ENCODE results near the gene PTDSS2.

PTDSS2 gene

DNA sequence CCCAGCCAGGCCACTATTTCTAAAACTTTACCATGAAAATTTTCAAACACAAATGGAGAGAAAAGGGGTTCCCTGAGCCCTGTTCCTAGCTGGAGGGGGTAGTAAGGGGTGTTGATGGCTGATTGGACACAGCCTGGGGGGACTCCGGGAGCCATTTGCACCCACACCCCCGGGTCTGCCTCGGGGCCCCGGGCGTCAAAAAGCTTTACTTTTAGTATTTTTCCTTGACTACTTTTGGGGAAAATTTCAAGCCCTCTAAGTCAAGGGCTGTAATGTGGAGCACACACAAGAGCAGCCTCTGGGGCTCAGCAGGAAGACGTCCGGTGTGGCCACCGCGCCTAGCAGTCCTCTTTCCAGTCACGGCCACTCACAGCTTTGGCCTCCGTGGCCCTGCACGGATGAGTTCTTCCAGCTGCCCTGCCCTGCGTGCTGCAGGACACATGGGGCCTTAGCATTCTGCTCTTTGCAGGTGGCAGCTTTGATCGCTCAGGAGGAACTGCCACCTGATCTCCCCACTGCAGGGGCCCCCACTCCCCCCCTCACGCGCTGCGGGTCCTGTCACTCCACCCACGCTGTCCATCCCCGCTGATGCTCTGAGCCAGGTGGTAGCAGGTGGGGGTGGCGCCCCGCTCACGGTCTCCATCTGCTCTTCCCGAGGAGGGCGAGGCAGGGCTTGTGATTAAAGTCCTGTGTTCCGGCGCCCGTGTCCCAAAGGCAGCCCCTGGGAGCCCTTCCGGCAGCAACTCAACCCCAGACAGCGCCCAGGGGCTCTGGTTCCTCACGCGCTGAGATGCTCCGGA, 42.5 kb downstream of the PTDSS2 start:
- no peak for DNase-seq (ENCODE audit: low read depth)

DNA sequence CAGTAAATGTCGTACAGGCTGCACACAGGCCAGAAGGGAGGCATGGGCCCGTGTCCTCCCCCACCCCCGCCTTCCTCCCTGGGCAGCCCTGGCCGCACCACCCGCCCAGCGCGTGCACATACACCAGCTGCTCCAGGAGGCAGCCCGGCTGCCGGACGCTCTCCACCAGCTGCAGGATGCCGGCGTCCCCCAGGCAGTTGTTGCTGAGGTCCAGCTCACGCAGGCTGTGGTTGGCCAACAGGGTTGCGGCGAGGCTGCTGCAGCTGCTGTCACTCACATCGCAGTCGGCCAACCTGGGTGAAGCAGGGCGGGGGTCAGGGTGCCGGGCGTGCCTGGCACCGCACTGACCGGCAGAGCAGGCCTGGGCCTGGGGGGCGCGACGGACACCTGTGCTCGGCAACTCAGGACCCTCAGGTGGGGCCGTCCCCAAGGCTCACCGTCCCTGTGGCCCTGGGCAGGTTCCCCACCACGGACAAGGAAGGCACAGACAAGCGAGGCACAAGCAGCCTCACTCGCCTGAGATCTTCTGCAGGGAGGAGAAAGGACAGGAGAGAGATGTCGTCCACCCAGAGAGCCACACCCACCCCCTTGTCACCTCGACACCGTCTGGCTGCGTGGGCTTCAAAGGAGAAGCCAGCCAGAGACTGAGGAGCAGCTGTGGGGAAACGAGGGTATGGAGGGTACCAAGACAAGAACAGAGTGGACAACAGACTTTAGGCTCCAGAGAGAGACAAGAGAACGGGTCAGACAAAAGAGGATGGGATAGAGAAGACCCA, 44.9 kb downstream of the PTDSS2 start:
- DNase-seq (ENCODE audit: low read depth), result no peak

DNA sequence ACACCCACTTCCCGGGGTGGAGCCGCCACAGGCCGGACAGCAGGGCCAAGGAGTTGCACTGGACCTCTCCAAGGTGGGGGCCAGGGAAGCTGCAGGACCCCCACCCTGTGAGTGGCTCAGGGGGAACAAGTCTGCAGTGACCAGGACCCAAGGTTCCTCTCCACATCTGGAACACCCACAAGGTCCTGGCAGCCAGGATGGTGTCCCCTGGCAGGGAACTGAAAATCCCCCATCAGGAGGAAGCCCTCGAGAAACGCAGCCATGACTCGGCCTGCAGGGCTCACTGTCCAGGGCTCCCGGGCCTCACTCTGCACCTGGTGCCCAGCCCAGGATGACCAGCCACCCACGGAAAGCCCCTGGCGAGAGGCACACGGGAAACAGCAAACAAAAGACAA, 45.5 kb downstream of the PTDSS2 start:
- no peak for DNase-seq (ENCODE audit: low read depth)

DNA sequence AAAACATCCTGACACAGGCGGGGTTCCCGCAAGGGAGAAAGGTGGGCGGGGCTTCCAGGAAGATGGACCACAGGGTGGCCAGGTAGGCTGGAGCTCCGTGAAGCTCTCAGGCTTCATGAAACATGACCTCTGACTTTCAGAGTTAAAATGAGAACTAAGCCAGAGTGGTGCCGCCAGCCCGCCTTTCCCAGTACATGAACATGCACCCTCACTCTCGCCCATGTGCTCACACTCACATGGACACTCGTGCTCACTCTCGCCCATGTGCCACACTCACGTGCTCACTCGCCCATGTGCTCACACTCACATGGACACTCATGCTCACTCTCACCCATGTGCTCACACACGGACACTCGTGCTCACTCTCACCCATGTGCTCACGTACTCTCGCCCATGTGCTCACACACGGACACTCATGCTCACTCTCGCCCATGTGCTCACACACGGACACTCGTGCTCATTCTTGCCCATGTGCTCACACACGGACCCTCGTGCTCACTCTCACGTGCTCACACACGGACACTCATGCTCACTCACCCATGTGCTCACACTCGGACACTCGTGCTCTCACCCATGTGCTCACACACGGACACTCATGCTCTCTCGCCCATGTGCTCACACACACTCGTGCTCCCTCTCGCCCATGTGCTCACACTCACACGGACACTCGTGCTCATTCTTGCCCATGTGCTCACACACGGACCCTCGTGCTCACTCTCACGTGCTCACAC, 46.9 kb downstream of the PTDSS2 start:
- DNase-seq (ENCODE audit: low read depth), result no peak

DNA sequence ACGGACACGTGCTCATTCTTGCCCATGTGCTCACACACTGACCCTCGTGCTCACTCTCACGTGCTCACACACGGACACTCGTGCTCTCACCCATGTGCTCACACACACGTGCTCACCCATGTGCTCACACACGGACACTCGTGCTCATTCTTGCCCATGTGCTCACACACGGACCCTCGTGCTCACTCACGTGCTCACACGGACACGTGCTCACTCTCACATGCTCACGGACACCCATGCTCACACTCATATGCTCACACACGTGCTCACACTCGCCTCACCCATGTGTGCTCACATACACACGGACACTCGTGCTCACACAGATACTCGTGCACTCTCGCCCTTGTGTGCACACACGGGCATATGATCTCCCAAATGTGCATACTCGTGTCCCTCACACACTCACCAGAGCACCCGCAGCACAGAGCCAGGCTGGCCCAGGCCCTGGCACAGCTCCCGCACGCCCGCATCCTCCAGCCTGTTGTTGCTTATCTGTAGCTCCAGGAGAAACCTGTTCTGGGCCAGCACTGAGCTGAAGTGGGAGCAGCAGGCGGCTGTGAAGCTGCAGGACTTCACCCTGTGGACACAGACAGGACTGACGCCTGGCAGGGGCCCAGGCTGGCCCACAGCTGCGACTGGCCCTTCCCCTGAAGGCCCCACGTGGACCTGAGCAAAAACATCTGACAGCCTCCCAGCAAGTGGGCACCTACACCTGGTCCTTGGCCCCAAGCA, 47.7 kb downstream of the PTDSS2 start:
- no peak for DNase-seq (ENCODE audit: low read depth)

DNA sequence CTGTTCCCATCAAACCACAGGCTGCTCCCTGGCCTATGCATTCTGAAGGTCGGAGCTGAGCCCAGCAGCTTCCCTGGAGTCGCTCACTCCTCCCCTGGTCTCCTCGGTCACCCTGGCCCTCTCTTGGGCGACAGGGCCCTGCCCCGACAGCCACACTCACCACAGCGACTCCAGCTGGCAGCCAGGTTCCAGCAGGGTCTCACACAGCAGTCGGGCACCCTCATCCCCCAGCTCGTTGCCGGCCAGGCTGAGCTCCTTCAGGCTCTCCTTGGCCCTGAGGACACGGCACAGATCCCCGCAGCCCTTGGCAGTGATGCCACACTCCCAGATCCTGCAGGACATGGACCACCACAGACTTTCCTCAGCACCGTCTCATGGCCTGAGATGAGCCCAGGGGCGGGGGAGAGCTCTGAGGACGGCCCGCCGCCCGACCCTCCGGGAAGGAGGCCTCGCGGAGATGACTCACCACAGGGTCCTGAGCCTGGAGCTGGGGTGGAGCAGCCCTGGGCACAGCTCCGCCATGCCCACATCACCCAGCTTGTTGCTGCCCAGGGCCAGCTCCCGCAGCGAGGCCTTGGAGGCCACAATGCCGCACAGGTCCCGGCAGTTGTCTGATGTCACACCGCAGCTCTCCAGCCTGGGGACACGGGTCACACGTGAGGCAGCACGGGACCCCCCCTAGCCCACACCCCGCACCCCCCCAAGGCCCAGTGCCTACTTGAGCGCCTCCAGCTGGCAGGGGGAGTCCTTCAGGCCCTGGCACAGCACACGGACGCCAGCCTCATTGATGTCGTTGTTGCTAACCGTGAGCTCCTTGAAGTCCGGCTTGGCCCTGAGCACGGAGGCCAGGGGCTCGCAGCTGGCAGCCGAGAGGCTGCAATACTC, 48.5 kb downstream of the PTDSS2 start:
- no peak for DNase-seq (ENCODE audit: low read depth)

DNA sequence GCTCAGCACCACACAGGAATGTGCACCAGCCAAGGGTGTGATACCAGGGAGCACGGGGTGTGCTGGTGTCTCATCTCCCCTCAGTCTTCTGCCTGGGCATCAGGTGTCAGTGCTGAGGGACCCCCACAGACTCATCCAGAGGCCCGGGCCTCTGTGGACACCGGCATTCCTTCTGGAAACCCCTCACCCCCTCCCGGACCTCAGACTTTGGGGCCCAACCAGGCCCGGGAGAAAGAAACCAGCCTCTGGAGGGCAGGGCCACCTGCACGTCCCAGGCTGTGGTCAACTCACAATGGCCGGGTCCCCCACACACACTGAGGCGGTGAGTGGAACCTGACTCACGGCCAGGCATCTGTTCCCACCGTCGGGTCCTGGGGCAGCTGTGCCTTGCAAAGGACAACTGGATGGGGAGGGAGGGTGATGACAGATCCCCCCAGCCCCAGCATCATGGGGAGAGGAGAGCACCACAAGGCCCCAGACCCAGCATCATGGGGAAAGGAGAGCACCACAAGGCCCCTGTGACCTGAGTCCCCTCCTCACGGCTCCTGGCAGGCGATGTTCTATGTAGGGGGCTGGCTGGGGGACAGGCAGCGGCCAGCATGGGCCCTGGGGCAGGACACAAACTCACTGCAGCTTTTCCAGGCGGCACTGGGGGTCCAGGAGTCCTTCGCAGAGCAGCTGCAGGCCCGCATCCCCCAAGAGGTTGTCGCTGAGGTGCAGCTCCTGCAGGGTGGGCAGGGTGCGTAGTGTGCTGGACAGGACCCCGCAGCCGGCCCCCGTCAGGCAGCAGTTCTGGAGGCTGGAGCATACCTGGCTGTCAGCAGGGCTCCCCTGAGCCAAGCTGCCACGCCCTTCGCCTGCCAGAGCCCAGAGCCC, 49.4 kb downstream of the PTDSS2 start:
- no peak for DNase-seq (ENCODE audit: low read depth)

DNA sequence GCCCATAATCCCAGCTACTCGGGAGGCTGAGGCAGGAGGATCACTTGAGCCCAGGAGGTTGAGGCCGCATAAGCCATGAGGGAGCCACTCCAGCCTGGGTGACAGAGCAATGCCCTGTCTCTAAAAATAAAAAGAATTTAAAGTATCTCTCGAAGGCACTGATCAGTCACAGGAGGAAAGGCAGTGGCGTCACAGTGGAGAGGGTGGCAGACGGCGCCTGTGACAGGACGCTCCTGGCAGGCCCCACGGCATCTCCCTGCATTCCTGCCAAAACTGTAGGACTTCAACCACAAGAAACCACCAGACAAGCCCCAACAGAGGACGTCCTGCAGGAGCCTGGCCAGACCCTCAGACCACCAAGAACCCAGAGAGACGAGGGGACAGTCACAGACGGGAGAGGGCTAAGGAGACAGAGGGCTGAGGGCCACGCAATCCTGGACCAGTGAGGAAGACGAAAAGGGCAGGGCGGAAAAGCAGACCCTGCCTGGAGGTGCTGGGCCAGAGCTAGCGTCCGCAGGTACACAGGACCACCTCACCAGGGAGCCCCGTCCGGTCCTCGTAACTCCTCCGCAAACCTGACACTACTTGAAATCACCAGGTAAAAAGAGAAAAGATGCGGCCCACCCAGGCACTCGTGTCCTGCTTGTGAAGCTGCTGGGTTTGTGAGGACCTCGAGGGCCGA, 51.1 kb downstream of the PTDSS2 start:
- no peak for DNase-seq (ENCODE audit: low read depth)

DNA sequence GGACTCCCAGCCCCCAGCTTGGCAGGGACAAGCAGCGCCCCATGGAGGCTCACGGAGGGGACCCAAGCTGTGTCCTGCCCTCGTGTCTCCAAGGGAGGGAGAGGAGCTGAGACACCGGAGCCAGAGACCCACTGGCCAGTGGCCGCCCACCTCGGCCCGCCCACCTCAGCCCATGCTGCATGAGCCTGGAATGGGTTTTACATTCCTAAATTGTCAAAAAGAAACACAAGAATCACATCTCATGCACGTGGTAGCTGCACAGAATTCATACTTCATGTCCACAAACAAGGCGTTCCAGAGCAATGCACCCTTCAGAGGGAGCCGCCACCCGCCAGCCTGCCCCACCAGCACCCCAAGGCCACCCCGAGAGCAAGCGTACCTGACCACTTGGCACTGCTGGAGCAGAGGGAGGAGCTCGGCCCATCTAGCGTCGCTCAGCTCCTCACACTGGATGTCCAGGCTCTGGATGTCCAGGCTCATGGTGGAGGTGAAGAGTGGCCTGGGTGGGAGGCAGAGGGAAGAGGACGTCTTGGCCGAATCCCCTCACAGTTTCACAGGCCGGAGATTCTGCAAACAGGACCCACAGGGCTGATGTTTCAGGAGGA, 51.7 kb downstream of the PTDSS2 start:
- no peak for DNase-seq (ENCODE audit: low read depth)

DNA sequence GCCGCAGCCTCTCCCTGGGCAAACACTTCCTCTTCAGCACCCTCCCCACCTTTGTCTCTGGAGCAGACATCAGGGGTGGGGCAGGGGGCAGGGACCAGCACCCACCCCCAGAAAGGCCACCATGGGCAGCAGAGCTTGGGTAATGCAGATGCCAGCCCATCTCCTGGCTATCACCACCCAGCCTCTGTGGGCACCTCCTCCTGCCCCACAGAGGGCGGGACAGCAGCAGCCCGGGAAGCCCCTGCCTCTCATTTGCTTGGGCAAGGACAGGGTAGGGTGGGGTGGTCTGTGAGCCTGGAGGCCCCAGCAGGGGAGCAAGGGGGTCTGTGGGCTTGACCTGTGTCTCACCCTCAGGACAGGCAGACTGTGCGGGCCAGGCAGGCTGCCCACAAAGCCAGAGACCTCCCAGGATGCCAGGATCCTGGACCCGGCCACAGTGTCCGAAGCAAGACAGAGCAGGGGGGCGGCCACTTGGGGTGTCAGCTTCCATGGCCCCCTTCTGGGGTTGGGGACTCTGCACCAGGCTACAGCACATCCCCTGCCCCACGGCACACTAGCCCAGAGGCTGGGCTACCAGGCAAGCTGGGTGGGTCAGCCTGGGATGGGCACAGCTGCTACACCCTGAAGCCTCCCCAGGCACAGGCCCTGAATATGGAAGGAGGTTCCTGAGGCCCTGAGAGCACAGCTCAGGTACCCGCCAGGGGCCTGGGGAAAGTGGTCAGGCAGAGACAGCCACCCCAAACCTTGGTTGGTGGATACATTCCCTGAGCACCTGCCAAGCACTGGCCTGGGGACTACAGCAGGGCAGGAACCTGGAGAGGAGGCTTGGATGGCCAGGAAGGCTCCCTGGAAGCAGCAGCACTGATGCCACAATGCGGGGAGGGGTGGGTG, 52.5 kb downstream of the PTDSS2 start:
- DNase-seq (ENCODE audit: low read depth), result no peak

DNA sequence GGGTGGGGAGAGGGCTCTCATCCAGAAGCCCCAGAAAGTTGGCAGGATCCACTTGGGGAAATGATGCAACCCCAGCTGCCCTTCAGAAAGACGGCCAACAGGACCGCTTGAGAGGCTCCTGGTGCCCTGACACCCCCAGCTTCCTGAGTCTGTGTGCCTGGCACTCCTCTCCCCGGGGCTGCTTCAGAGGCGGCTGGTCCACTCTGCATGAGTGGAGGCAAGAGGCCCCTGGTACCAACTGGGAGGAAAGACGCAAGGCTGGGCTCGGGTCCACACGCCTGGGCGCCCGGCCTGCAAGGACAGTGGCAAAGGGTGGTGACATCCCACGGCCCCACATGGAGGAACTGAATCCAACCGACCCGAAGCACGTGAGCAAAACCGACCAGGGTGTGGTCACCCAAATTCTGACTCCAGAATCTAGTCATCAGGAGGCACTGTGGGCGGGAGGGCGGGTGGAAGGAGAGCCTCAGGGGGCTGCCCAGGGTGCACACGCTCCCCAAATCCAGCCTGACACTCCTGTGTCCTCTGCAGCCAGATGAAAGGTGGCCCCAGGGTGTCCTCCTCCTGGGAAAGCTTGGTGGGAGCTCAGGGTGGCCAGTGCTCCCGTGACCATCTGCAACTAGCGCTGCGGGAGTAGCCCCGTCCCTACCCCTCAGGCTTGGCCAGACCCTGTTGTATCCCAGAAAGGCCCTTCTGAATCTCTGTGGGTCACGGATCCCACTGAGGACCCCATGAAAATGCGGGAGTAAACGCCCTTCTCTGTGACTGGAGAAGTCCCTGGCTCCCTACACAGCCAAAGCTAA, 53.3 kb downstream of the PTDSS2 start:
- no peak for DNase-seq (ENCODE audit: low read depth)

DNA sequence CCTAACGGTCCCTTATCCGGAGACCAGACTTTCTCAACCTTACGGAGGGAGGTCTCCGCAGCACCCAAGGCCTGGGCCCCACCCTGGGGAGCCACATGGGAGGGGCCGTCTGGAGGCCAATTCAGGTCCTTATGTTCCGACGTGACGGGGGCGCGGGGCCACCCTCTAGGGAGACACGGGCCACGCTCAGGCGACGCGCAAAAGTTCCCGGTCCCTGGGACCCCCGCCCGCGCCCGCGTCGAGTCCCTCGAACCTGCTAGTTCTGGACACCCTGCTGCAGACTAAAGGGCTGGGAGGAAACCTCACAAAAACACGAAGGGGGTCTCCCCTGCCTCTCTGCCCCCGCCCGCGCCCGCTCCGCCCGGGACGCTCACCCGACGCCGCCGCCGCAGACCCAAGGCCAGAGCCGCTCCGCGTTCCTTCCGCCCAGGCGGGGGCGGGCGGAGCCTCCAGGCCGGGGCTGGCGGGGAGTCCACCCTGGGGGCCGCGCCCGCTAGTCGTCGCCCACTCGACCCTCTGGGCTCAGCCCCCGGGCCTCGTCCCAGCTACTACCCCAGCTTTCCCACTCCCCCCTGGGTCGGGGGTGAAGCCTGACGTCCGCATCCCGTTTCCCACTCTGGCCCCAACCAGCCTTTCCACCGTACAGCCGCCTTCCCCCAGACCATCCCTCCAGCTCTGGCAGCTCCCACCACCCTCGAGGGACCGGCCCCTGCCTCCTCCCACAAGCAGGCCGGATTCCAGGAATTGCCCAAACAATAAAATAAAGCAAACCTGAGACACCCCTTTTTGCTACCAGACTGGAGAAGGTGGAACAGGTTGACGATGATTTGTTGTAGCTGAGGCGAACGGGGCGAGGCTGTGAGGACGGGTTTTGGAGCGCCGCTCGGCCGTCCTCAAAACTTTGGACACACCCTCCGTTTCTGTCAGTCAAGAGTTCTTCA, 54.2 kb downstream of the PTDSS2 start:
- no peak for DNase-seq (ENCODE audit: low read depth)

DNA sequence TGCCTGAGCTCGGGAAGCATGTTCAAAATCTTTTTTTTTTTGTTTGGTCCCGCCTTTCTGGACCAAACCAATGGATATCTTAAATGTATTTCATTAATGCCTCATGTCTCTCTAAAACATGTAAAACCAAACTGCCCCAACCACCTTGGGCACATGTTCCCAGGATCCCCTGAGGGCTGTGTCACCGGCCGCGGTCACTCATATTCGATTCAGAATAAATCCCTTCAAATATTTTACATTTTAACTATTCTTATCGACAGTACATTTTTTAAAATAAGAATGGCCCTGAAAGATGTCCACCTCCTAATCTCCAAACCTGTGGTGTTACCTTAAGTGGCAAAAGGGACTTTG, 54.9 kb downstream of the PTDSS2 start:
- DNase-seq (ENCODE audit: low read depth), result no peak

DNA sequence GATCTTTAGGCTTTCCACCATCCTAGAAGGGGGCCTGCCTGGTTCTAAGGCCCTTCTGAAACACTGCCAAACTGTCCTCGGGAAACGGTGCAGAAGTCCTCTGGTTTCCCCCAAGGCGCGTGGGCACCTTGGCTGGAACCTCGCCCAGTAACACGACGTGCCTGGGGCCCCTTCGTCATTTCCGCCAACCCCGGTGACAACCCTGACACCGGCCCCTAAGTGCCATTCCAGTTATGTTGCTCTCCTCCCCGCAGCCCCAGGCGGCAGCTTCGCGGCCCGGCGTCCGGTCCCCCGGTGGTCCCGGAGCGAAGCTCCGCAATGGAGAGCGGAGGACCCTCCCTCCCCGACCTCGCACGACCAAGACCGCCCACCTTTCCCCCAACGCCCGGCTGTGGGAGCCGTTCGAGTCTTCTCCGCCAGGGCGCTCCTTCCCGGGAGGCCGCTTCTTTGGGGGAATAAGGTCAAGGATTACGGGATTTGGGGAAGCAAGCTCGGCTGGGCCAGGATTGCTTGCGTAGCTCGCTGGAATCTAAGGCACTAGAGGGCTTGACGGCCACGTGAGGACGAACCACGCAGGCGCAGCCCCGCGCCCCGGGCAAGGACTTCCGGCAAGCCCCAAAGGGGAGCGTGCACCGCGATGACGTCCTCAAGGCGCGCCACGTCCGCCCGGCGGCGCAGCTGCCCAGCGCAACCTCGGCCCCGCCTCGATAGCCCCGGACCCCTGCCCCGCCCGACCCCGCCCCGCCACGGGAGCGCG, 56.3 kb downstream of the PTDSS2 start:
- DNase-seq (ENCODE audit: low read depth), result peak; percentile 96

DNA sequence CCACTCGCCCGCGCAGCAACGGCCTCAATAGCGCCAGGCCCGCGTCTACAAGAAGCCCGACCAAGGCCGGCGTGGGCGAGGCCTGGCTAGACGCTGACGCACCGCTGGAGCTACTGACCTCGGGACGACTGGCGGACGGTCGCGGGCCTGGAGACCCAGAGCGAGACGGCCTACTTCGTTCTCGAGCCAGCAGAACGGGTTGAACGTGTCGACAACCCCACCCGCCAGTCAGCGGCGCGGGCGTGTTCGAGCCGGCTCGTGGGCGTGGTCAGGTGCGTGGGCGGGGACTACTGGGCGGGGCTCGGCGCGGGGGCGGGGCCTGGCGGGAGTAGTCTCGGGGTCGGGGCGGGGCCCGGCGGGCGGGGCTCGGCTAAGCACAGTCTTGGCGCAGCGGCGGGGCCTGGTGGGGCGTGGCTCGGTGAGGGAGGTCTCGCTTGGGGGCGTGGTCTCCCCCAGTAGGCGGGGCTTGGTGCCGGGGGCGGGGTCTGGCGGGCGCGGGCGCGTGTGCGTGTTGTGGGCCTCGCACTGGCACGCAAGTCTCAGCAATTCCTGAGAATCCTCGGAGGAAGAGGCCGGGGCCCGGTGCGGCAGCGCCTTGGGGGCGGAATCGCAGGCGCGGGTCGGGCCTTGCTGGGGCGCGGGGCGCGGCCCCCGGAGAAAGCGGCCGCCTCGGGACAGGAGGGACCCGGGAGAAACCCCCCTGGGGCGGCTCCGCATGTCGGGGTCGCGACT, 57.1 kb downstream of the PTDSS2 start, which contains the start of gene RNH1:
RNH1 (minus strand) TSS at position 248 of the 732 bp plus-strand sequence. CDS start 5,080 bp downstream, outside the sequence.
- DNase-seq (ENCODE audit: low read depth), result peak; percentile 98

Data from stimulated activated CD8-positive, alpha-beta memory T cell treated with anti-CD3 and anti-CD28 coated beads, Interleukin-15, amount 100 ng/mL, for 1 hour (primary cell).